ENCODE data around the gene MYPOP.
A peak's percentile ranks its signal among the peaks of the same experiment; 100 is the strongest.
"Not testable (repeated sequence)": the region's sequence is repeated elsewhere in the genome, so short reads cannot be mapped to it uniquely, and the experiment has no call there.

The MYPOP gene

GRCh38 chr19:45882652-45883585 lies 19.5 kb downstream of the MYPOP start:
- peak; percentile 88 for DNase-seq

GRCh38 chr19:45881909-45882528 lies 20.4 kb downstream of the MYPOP start:
- no peak for DNase-seq

GRCh38 chr19:45881082-45881908 lies 21.1 kb downstream of the MYPOP start:
- no peak for DNase-seq

- no peak for DNase-seq
Observed at GRCh38 chr19:45879971-45880370, 22.4 kb downstream of the MYPOP start.

GRCh38 chr19:45879055-45879454 lies 23.4 kb downstream of the MYPOP start:
- DNase-seq, result no peak

- DNase-seq, result no peak
Observed at GRCh38 chr19:45878043-45878794, 24.2 kb downstream of the MYPOP start.

GRCh38 chr19:45876411-45877197 lies 25.8 kb downstream of the MYPOP start:
- DNase-seq, result peak; percentile 28 to 30

- no peak for DNase-seq
Observed at GRCh38 chr19:45876161-45876410, 26.3 kb downstream of the MYPOP start.

GRCh38 chr19:45874620-45874966 lies 27.8 kb downstream of the MYPOP start:
- no peak for DNase-seq

GRCh38 chr19:45873219-45873772 lies 29.1 kb downstream of the MYPOP start:
- no peak for DNase-seq

GRCh38 chr19:45872095-45872919 lies 30.1 kb downstream of the MYPOP start:
- no peak for DNase-seq

- DNase-seq, result no peak
Observed at GRCh38 chr19:45870798-45871197, 31.6 kb downstream of the MYPOP start.

GRCh38 chr19:45867241-45867640 lies 35.2 kb downstream of the MYPOP start:
- DNase-seq, result not testable (repeated sequence)

GRCh38 chr19:45866400-45867176 lies 35.8 kb downstream of the MYPOP start:
- DNase-seq, result no peak

GRCh38 chr19:45865269-45865948 lies 37.0 kb downstream of the MYPOP start:
- no peak for DNase-seq

- no peak for DNase-seq
Observed at GRCh38 chr19:45864629-45865082, 37.8 kb downstream of the MYPOP start.

GRCh38 chr19:45863840-45864628 lies 38.4 kb downstream of the MYPOP start, which contains the start of gene FOXA3:
Gene FOXA3 (plus strand): TSS chr19:45864326. CDS start chr19:45864457, 131 bp downstream.
- peak; percentile 52 to 64 for DNase-seq

- no peak for DNase-seq
Observed at GRCh38 chr19:45863335-45863839, 39.0 kb downstream of the MYPOP start.
